ENCODE data around the gene STAU1.

DNA sequence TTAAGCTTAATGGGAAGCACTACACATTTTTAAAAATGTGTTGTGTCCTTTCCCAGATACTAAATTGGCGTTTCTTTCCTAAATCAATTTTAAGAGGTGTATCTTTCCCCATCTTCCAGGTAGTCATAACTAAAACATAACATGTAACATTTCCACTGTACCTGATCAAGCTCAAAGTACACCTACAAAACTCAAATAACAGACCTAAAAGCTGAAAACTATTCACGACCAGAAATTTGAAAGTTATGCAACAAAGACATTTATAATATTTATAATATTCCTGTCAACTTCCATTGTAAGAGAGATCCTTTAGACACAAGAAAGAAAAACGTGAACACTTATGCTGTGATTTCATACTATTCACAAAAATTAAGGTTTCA, 3.5 kb downstream of the STAU1 start:
- no peak for TF ChIP-seq ZBTB17 (tag by site-specific recombination; IDR thresholded peaks at IDR 0.05)
- TF ChIP-seq, protein P1, sequence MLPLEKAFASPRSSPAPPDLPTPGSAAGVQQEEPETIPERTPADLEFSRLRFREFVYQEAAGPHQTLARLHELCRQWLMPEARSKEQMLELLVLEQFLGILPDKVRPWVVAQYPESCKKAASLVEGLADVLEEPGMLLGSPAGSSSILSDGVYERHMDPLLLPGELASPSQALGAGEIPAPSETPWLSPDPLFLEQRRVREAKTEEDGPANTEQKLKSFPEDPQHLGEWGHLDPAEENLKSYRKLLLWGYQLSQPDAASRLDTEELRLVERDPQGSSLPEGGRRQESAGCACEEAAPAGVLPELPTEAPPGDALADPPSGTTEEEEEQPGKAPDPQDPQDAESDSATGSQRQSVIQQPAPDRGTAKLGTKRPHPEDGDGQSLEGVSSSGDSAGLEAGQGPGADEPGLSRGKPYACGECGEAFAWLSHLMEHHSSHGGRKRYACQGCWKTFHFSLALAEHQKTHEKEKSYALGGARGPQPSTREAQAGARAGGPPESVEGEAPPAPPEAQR (tag by site-specific recombination; IDR thresholded peaks at IDR 0.05) = no peak
- TF ChIP-seq GLI4 (tag by site-specific recombination; IDR thresholded peaks at IDR 0.05) = no peak
- TF ChIP-seq, protein P2, sequence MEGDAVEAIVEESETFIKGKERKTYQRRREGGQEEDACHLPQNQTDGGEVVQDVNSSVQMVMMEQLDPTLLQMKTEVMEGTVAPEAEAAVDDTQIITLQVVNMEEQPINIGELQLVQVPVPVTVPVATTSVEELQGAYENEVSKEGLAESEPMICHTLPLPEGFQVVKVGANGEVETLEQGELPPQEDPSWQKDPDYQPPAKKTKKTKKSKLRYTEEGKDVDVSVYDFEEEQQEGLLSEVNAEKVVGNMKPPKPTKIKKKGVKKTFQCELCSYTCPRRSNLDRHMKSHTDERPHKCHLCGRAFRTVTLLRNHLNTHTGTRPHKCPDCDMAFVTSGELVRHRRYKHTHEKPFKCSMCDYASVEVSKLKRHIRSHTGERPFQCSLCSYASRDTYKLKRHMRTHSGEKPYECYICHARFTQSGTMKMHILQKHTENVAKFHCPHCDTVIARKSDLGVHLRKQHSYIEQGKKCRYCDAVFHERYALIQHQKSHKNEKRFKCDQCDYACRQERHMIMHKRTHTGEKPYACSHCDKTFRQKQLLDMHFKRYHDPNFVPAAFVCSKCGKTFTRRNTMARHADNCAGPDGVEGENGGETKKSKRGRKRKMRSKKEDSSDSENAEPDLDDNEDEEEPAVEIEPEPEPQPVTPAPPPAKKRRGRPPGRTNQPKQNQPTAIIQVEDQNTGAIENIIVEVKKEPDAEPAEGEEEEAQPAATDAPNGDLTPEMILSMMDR (tag by site-specific recombination; IDR thresholded peaks at IDR 0.05) = no peak
- no peak for TF ChIP-seq ZNF184 (tag by site-specific recombination; IDR thresholded peaks at IDR 0.05)
- no peak for TF ChIP-seq SP2 (tag by site-specific recombination; IDR thresholded peaks at IDR 0.05)
- no peak for TF ChIP-seq KLF7 (tag by site-specific recombination; IDR thresholded peaks at IDR 0.05; ENCODE audit: borderline replicate concordance)
- TF ChIP-seq ZNF629 (tag by site-specific recombination; IDR thresholded peaks at IDR 0.05) = no peak
- TF ChIP-seq, protein P3, sequence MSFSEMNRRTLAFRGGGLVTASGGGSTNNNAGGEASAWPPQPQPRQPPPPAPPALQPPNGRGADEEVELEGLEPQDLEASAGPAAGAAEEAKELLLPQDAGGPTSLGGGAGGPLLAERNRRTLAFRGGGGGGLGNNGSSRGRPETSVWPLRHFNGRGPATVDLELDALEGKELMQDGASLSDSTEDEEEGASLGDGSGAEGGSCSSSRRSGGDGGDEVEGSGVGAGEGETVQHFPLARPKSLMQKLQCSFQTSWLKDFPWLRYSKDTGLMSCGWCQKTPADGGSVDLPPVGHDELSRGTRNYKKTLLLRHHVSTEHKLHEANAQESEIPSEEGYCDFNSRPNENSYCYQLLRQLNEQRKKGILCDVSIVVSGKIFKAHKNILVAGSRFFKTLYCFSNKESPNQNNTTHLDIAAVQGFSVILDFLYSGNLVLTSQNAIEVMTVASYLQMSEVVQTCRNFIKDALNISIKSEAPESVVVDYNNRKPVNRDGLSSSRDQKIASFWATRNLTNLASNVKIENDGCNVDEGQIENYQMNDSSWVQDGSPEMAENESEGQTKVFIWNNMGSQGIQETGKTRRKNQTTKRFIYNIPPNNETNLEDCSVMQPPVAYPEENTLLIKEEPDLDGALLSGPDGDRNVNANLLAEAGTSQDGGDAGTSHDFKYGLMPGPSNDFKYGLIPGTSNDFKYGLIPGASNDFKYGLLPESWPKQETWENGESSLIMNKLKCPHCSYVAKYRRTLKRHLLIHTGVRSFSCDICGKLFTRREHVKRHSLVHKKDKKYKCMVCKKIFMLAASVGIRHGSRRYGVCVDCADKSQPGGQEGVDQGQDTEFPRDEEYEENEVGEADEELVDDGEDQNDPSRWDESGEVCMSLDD (tag by site-specific recombination; IDR thresholded peaks at IDR 0.05) = no peak
